Neuronal stem cell (in vitro differentiated cells): Measurements from ENCODE around the gene PIERCE2.
"Not testable (repeated sequence)": the region's sequence is repeated elsewhere in the genome, so short reads cannot be mapped to it uniquely, and the experiment has no call there.

Experiments used
- DNase-seq: peaks from one replicate; pipeline ENCODE4 v3.0.0-alpha.2; 2013; ENCODE audit warnings: low spot score
- H2AFZ ChIP-seq: one replicate; pipeline ENCODE4 v1.6.1; 2013; ENCODE audit warnings: mild to moderate bottlenecking, low read length, inconsistent platforms
- H2AK5ac ChIP-seq: 2 replicates; pipeline ENCODE4 v1.6.1; 2013; ENCODE audit warnings: low read depth, mild to moderate bottlenecking, inconsistent platforms, low read length, moderate library complexity, mixed read lengths
- H2BK120ac ChIP-seq: 2 replicates; pipeline ENCODE4 v1.6.1; 2013; ENCODE audit warnings: low read depth, mild to moderate bottlenecking, inconsistent platforms, low read length, moderate library complexity, mixed read lengths
- H2BK12ac ChIP-seq: one replicate; pipeline ENCODE4 v1.6.1; 2013; ENCODE audit warnings: low read length, inconsistent platforms
- H2BK15ac ChIP-seq: 2 replicates; pipeline ENCODE4 v1.6.1; 2013; ENCODE audit warnings: mild to moderate bottlenecking, low read length, inconsistent platforms, mixed read lengths
- H2BK5ac ChIP-seq: one replicate; pipeline ENCODE4 v1.6.1; 2013; ENCODE audit warnings: inconsistent platforms, mild to moderate bottlenecking, low read length, moderate library complexity
- H3K14ac ChIP-seq: one replicate; pipeline ENCODE4 v1.6.1; 2013; ENCODE audit warnings: low read length, inconsistent platforms
- H3K18ac ChIP-seq: 2 replicates; pipeline ENCODE4 v1.6.1; 2013; ENCODE audit warnings: low read length, inconsistent platforms
- H3K23ac ChIP-seq: 2 replicates; pipeline ENCODE4 v1.6.1; 2013; ENCODE audit warnings: low read depth, mild to moderate bottlenecking, mixed read lengths, low read length, inconsistent platforms; ENCODE audit not compliant: poor library complexity
- H3K27ac ChIP-seq: replicated peaks from 3 replicates; pipeline ENCODE4 v1.5.1; 2013; ENCODE audit warnings: low read length, inconsistent platforms
- H3K27me3 ChIP-seq, 3 experiments: 2 replicates each; pipeline ENCODE4 v1.6.1; 2013; ENCODE audit warnings: low read length in 3 of 3, mild to moderate bottlenecking in 2 of 3, inconsistent platforms in 1 of 3, low read depth in 1 of 3, mixed read lengths in 1 of 3, moderate library complexity in 1 of 3; ENCODE audit not compliant: control insufficient read depth in 3 of 3, insufficient read depth in 3 of 3
- H3K36me3 ChIP-seq, 2 donors: replicated peaks in 1 of 2; 2 replicates each; pipeline ENCODE4 v1.6.1; 2013; ENCODE audit warnings: low read length in 2 of 2; ENCODE audit not compliant: control insufficient read depth in 2 of 2, insufficient read depth in 2 of 2
- H3K4ac ChIP-seq: 2 replicates; pipeline ENCODE4 v1.6.1; 2013; ENCODE audit warnings: inconsistent platforms, mild to moderate bottlenecking, low read length, moderate library complexity
- H3K4me1 ChIP-seq, 2 donors: 1 replicate in 1 of 2; 2 replicates in 1 of 2; pipeline ENCODE4 v1.6.1; 2013; ENCODE audit warnings: low read length in 2 of 2, low read depth in 1 of 2; ENCODE audit not compliant: control insufficient read depth in 2 of 2, insufficient read depth in 1 of 2
- H3K4me2 ChIP-seq: one replicate; pipeline ENCODE4 v1.6.1; 2013; ENCODE audit warnings: mild to moderate bottlenecking, low read length, inconsistent platforms; ENCODE audit not compliant: insufficient read depth, poor library complexity, severe bottlenecking
- H3K4me3 ChIP-seq, 2 donors: 2 replicates each; pipeline ENCODE4 v1.5.1; 2013; ENCODE audit warnings: low read length in 2 of 2, mild to moderate bottlenecking in 2 of 2, inconsistent platforms in 1 of 2, moderate library complexity in 1 of 2
- H3K79me1 ChIP-seq: one replicate; pipeline ENCODE4 v1.6.1; 2013; ENCODE audit warnings: low read depth, mild to moderate bottlenecking, inconsistent platforms, low read length, moderate library complexity
- H3K9ac ChIP-seq: one replicate; pipeline ENCODE4 v1.6.1; 2013; ENCODE audit warnings: mild to moderate bottlenecking, low read depth, low read length, inconsistent platforms; ENCODE audit not compliant: poor library complexity
- H3K9me3 ChIP-seq, 2 donors: replicated peaks in 1 of 2; 2 replicates each; pipeline versions ENCODE3 to v1.6.1; 2013; ENCODE audit warnings: low read length in 2 of 2, mild to moderate bottlenecking in 2 of 2, inconsistent platforms in 1 of 2, low read depth in 1 of 2, mixed read lengths in 1 of 2, moderate library complexity in 1 of 2; ENCODE audit not compliant: control insufficient read depth in 2 of 2, insufficient read depth in 1 of 2
- H4K8ac ChIP-seq: one replicate; pipeline ENCODE4 v1.6.1; 2013; ENCODE audit warnings: low read depth, mild to moderate bottlenecking, inconsistent platforms, low read length, moderate library complexity
- H4K91ac ChIP-seq: one replicate; pipeline ENCODE4 v1.6.1; 2013; ENCODE audit warnings: low read length, low read depth, mild to moderate bottlenecking, inconsistent platforms; ENCODE audit not compliant: poor library complexity
- WGBS, 2 donors: extraction: QIAGEN DNeasy Blood & Tissue Kit; methylation state at CpG; one replicate each; pipeline ENCODE4 v1.1.7; 2013; ENCODE audit warnings: missing lambda C conversion rate in 2 of 2, mixed read lengths in 1 of 2; ENCODE audit not compliant: insufficient read length in 2 of 2, insufficient replicate concordance in 1 of 2; ENCODE audit errors: extremely low coverage in 2 of 2; 5-methylcytosine and 5-hydroxymethylcytosine counted together

The PIERCE2 gene

DNA sequence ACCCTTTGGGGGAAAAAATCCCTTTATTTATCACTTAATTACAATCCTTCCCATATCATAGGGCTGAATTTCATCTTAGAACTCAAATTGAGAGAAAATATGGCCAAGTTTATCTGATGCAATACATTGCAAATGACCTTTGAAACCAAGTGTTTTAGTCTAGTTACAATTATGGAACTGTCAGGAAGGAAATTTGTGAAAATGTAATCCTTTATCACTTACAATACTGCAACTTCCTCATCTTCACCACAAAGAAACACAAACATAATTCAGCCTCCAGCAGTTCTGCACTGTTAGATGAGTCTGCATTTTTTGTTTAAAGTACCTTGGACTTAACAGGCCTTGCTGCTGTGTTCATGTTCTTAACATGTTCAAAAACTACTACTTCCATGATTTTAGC is 4.8 kb upstream of the PIERCE2 start:
- Histone ChIP-seq H2BK15ac (no peak overlapping the region), H2AFZ (no peak overlapping the region), H3K4me3 (no peak overlapping the region), H2BK120ac (no peak overlapping the region), H3K14ac (no peak overlapping the region), H3K9ac (no peak overlapping the region), H3K36me3 (no peaks in the 10 kb centered on the region), H3K27ac (no peak overlapping the region), H3K79me1 (peaks cover 2% of the 10 kb centered on the region), H2BK5ac (no peak overlapping the region), H4K91ac (no peak overlapping the region), H4K8ac (no peak overlapping the region), H2BK12ac (no peak overlapping the region), H3K4me2 (no peak overlapping the region), H3K4me1 (peaks cover 0 to 4% of the 10 kb centered on the region in 2 donors), H3K23ac (no peak overlapping the region), H3K9me3 (no peaks in the 10 kb centered on the region), H3K18ac (no peak overlapping the region), H3K4ac (no peak overlapping the region), H3K27me3 (no peaks in the 10 kb centered on the region), H2AK5ac (no peak overlapping the region)
- DNase-seq = no peak

GRCh38 chr15:55407498-55408011 is 740 bp upstream of the PIERCE2 start:
- Histone ChIP-seq H3K9ac (peak overlapping the region; percentile 85), H3K14ac (peak overlapping the region; percentile 72), H3K27me3 (no peaks in the 10 kb centered on the region), H3K4me3 (peak overlapping the region; percentile 88 to 95), H2BK120ac (no peak overlapping the region), H4K91ac (no peak overlapping the region), H2BK15ac (no peak overlapping the region), H3K18ac (peak overlapping the region; percentile 89), H4K8ac (no peak overlapping the region), H3K79me1 (peaks cover 2% of the 10 kb centered on the region), H3K9me3 (no peaks in the 10 kb centered on the region), H3K36me3 (no peaks in the 10 kb centered on the region), H3K4me1 (peaks cover 0 to 4% of the 10 kb centered on the region in 2 donors), H2BK5ac (peak overlapping the region; percentile 76), H2AK5ac (no peak overlapping the region), H3K23ac (no peak overlapping the region), H3K27ac (peak overlapping the region; percentile 80), H3K4ac (no peak overlapping the region), H2AFZ (peak overlapping the region; percentile 98), H2BK12ac (no peak overlapping the region), H3K4me2 (peak overlapping the region; percentile 63)
- no CpG with 5 or more reads among the region's 20 CpGs for WGBS, 2 donors
- DNase-seq = peak; percentile 3

DNA sequence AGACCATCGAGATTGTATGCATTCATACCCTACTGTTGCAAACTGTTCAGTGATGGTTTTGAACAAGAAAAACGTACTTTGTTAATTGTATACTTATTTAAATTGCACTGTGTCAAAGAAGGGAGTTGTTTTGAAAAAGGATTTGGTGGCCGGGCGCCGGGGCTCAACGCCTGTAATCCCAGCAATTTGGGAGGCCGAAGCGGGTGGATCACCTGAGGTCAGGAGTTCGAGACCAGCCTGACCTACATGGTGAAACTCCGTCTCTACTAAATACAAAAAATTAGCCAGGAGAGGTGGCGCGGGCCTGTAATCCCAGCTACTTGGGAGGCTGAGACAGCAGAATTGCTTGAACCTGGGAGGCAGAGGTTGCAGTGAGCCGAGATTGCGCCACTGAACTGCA is 681 bp downstream of the PIERCE2 start:
- H3K27me3 ChIP-seq, H3K18ac ChIP-seq, DNase-seq, H3K79me1 ChIP-seq, H3K9ac ChIP-seq, H3K36me3 ChIP-seq, H2BK120ac ChIP-seq, H3K23ac ChIP-seq, H3K14ac ChIP-seq, H2AK5ac ChIP-seq, H3K4me1 ChIP-seq, H2BK5ac ChIP-seq, H2BK15ac ChIP-seq, H2BK12ac ChIP-seq, H3K4ac ChIP-seq, H4K8ac ChIP-seq, H3K9me3 ChIP-seq, H4K91ac ChIP-seq: not testable (repeated sequence)
- Histone ChIP-seq H3K4me2 (peak overlapping the region; percentile 65), H3K4me3 (peak overlapping the region; percentile 73 to 95), H3K27ac (peak overlapping the region; percentile 91), H2AFZ (peak overlapping the region; percentile 98)
- no CpG with 5 or more reads among the region's 14 CpGs for WGBS, 2 donors

- H2BK120ac ChIP-seq, H3K4me2 ChIP-seq, H3K27ac ChIP-seq, H3K9me3 ChIP-seq, H2BK15ac ChIP-seq, H3K79me1 ChIP-seq, H2AK5ac ChIP-seq, H3K23ac ChIP-seq, H3K18ac ChIP-seq, H3K4me3 ChIP-seq, H3K4ac ChIP-seq, H4K91ac ChIP-seq, H3K4me1 ChIP-seq, H4K8ac ChIP-seq, H3K14ac ChIP-seq, DNase-seq, H3K9ac ChIP-seq, H3K27me3 ChIP-seq, H3K36me3 ChIP-seq, H2BK12ac ChIP-seq, H2AFZ ChIP-seq, H2BK5ac ChIP-seq: not testable (repeated sequence)
- WGBS, 2 donors = no CpG with 5 or more reads among the region's 8 CpGs
Measured at GRCh38 chr15:55417678-55418077, 9.4 kb downstream of the PIERCE2 start.
